ENCODE measurements around the gene MBNL2.

The MBNL2 gene

GRCh38 chr13:97387485-97387839 is 165.3 kb downstream of the MBNL2 start:
- no peak for DNase-seq

- DNase-seq = no peak
Observed at GRCh38 chr13:97387890-97388289, 165.8 kb downstream of the MBNL2 start.

- no peak for DNase-seq
Observed at GRCh38 chr13:97388373-97388772, 166.2 kb downstream of the MBNL2 start.

GRCh38 chr13:97390941-97391600 is 168.9 kb downstream of the MBNL2 start:
- DNase-seq = no peak

GRCh38 chr13:97392020-97392419 is 169.9 kb downstream of the MBNL2 start:
- DNase-seq = no peak

GRCh38 chr13:97394542-97394941 is 172.4 kb downstream of the MBNL2 start:
- DNase-seq = no peak

GRCh38 chr13:97395447-97396136 is 173.5 kb downstream of the MBNL2 start:
- no peak for DNase-seq

GRCh38 chr13:97397267-97397666 is 175.1 kb downstream of the MBNL2 start:
- no peak for DNase-seq

- DNase-seq = no peak
Observed at GRCh38 chr13:97401421-97401820, 179.3 kb downstream of the MBNL2 start.

GRCh38 chr13:97403893-97404750 is 182.0 kb downstream of the MBNL2 start:
- no peak for DNase-seq

GRCh38 chr13:97407540-97407939 is 185.4 kb downstream of the MBNL2 start:
- no peak for DNase-seq

- no peak for DNase-seq
Observed at GRCh38 chr13:97408938-97409337, 186.8 kb downstream of the MBNL2 start.

- no peak for DNase-seq
Observed at GRCh38 chr13:97411984-97412383, 189.9 kb downstream of the MBNL2 start.

GRCh38 chr13:97413694-97414093 is 191.6 kb downstream of the MBNL2 start:
- DNase-seq = no peak

GRCh38 chr13:97414392-97414791 is 192.3 kb downstream of the MBNL2 start:
- DNase-seq = no peak

GRCh38 chr13:97417698-97418097 is 195.6 kb downstream of the MBNL2 start:
- no peak for DNase-seq

GRCh38 chr13:97422118-97423054 is 200.3 kb downstream of the MBNL2 start:
- DNase-seq = no peak

- DNase-seq = no peak
Observed at GRCh38 chr13:97423300-97424045, 201.3 kb downstream of the MBNL2 start.

- DNase-seq = no peak
Observed at GRCh38 chr13:97425590-97425989, 203.5 kb downstream of the MBNL2 start.

GRCh38 chr13:97426695-97427094 is 204.6 kb downstream of the MBNL2 start:
- DNase-seq = no peak

- no peak for DNase-seq
Observed at GRCh38 chr13:97429681-97430081, 207.5 kb downstream of the MBNL2 start.

GRCh38 chr13:97430296-97430695 is 208.2 kb downstream of the MBNL2 start:
- no peak for DNase-seq

All from CD4-positive, alpha-beta T cell treated with Interleukin-12 subunit alpha and Interleukin-12 subunit beta, for 1 hour (primary cell).